Activated T-helper 1 cell treated with Interleukin-2 at 50 U/mL for 16 hours (primary cell): ENCODE data around the gene TTC23.

ENCODE experiments used
- DNase-seq: peaks from one replicate; pipeline ENCODE4 v3.0.0-alpha.2; 2020; ENCODE audit warnings: low read depth

The TTC23 gene

GRCh38 chr15:99165020-99165790, 84.2 kb downstream of the TTC23 start:
- no peak for DNase-seq

- DNase-seq = no peak
Observed at GRCh38 chr15:99164119-99164518, 85.3 kb downstream of the TTC23 start.

- DNase-seq = no peak
Observed at GRCh38 chr15:99163271-99164062, 85.9 kb downstream of the TTC23 start.

- DNase-seq = no peak
Observed at GRCh38 chr15:99158626-99159412, 90.6 kb downstream of the TTC23 start.

GRCh38 chr15:99157456-99157855, 91.9 kb downstream of the TTC23 start:
- no peak for DNase-seq

- DNase-seq = no peak
Observed at GRCh38 chr15:99155961-99156443, 93.4 kb downstream of the TTC23 start.

- DNase-seq = no peak
Observed at GRCh38 chr15:99154271-99154670, 95.1 kb downstream of the TTC23 start.

- no peak for DNase-seq
Observed at GRCh38 chr15:99153026-99153535, 96.3 kb downstream of the TTC23 start.

- no peak for DNase-seq
Observed at GRCh38 chr15:99151156-99151555, 98.2 kb downstream of the TTC23 start.

- no peak for DNase-seq
Observed at GRCh38 chr15:99149366-99149765, 100.0 kb downstream of the TTC23 start.

GRCh38 chr15:99148851-99149276, 100.5 kb downstream of the TTC23 start:
- no peak for DNase-seq

GRCh38 chr15:99146661-99147060, 102.7 kb downstream of the TTC23 start:
- DNase-seq = no peak

GRCh38 chr15:99145778-99146177, 103.6 kb downstream of the TTC23 start:
- DNase-seq = no peak

GRCh38 chr15:99145005-99145404, 104.4 kb downstream of the TTC23 start:
- no peak for DNase-seq

GRCh38 chr15:99143655-99144610, 105.4 kb downstream of the TTC23 start:
- no peak for DNase-seq

- no peak for DNase-seq
Observed at GRCh38 chr15:99143242-99143641, 106.1 kb downstream of the TTC23 start.

GRCh38 chr15:99142562-99142961, 106.8 kb downstream of the TTC23 start:
- DNase-seq = no peak

GRCh38 chr15:99141943-99142342, 107.4 kb downstream of the TTC23 start:
- no peak for DNase-seq

GRCh38 chr15:99140590-99140989, 108.8 kb downstream of the TTC23 start:
- no peak for DNase-seq

- DNase-seq = no peak
Observed at GRCh38 chr15:99139276-99139675, 110.1 kb downstream of the TTC23 start.

- DNase-seq = no peak
Observed at GRCh38 chr15:99138491-99138982, 110.8 kb downstream of the TTC23 start.
